ENCODE measurements around the gene GABARAPL1.

The GABARAPL1 gene

DNA sequence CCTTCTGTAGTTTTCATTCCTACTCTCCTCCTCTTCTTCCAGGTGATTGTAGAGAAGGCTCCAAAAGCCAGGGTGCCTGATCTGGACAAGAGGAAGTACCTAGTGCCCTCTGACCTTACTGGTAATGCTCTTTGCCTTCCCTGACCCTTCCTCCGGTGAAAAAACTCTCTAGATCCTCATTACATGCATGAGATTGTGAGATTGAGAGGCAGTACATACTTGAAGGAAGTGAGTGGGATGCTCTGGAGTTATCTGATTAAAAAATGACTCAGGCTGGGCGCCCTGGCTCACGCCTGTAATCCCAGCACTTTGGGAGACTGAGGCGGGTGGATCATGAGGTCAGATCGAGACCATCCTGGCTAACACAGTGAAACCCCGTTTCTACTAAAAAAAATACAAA lies 5.3 kb downstream of the GABARAPL1 start:
- no peak overlapping the region for H3K9ac ChIP-seq (ENCODE audit: low read length)
- peaks cover 67% of the 10 kb centered on the region for H3K36me3 ChIP-seq (ENCODE audit: insufficient read depth, low read length)
- no peaks in the 10 kb centered on the region for H4K20me1 ChIP-seq (ENCODE audit: insufficient read depth, low read length)
- no peaks in the 10 kb centered on the region for H3K9me2 ChIP-seq (ENCODE audit: low read depth, low read length)
- TF ChIP-seq EZH2 (IDR thresholded peaks at IDR 0.05; ENCODE audit: borderline replicate concordance, low read length), result no peak
- TF ChIP-seq, protein P1, sequence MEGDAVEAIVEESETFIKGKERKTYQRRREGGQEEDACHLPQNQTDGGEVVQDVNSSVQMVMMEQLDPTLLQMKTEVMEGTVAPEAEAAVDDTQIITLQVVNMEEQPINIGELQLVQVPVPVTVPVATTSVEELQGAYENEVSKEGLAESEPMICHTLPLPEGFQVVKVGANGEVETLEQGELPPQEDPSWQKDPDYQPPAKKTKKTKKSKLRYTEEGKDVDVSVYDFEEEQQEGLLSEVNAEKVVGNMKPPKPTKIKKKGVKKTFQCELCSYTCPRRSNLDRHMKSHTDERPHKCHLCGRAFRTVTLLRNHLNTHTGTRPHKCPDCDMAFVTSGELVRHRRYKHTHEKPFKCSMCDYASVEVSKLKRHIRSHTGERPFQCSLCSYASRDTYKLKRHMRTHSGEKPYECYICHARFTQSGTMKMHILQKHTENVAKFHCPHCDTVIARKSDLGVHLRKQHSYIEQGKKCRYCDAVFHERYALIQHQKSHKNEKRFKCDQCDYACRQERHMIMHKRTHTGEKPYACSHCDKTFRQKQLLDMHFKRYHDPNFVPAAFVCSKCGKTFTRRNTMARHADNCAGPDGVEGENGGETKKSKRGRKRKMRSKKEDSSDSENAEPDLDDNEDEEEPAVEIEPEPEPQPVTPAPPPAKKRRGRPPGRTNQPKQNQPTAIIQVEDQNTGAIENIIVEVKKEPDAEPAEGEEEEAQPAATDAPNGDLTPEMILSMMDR (IDR thresholded peaks at IDR 0.05; ENCODE audit: low read length), result no peak
- H3K9me3 ChIP-seq (ENCODE audit: low read length), result no peaks in the 10 kb centered on the region
- no peaks in the 10 kb centered on the region for H3K27me3 ChIP-seq (ENCODE audit: insufficient read depth, low read length)
- no peak overlapping the region for H3K27ac ChIP-seq (ENCODE audit: low read depth, low read length, poor library complexity, severe bottlenecking)
- peaks cover 28% of the 10 kb centered on the region for H3K79me2 ChIP-seq (ENCODE audit: insufficient read depth, low read length)
- no peaks in the 10 kb centered on the region for H3F3A ChIP-seq (ENCODE audit: insufficient read depth, low read length)
- H3K4me1 ChIP-seq (ENCODE audit: insufficient read depth, low read length, severe bottlenecking), result peaks cover 31% of the 10 kb centered on the region
- no peak overlapping the region for H3K4me2 ChIP-seq (ENCODE audit: low read length)
- no peak overlapping the region for H3K4me3 ChIP-seq (ENCODE audit: low read depth, low read length, poor library complexity, severe bottlenecking)
- no peak overlapping the region for H2AFZ ChIP-seq (ENCODE audit: low read length)

DNA sequence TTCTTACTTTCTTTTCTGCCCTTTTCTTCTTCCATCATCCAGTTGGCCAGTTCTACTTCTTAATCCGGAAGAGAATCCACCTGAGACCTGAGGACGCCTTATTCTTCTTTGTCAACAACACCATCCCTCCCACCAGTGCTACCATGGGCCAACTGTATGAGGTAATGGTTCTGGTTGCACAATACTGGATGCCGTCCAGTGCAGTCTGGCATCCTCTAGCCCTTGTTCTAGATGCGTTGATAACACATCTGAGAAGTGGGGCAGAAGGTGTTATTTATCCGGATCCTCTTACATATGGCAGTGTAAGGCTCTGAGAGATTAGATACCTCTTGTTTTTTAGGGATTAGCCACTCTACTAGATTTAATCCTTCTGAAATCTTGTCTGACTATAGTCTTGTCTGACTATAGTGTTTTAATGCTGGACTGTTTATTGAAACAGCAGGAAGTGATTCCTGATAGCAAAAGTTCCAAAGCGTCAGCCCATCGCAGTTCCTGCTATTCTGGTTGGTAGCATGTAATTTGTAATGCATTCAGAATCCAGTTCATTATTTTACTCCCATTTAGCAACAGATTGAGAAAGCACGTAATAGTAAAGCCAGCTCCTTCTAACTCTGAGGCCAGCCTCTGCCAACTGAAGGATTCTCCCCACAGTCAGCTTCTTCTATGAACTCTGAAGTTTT lies 7.9 kb downstream of the GABARAPL1 start:
- peaks cover 26% of the 10 kb centered on the region for H3K4me1 ChIP-seq (ENCODE audit: insufficient read depth, low read length, severe bottlenecking)
- H3K27ac ChIP-seq (ENCODE audit: low read depth, low read length, poor library complexity, severe bottlenecking), result no peak overlapping the region
- H3K4me2 ChIP-seq (ENCODE audit: low read length), result no peak overlapping the region
- peaks cover 81% of the 10 kb centered on the region for H3K36me3 ChIP-seq (ENCODE audit: insufficient read depth, low read length)
- no peaks in the 10 kb centered on the region for H3F3A ChIP-seq (ENCODE audit: insufficient read depth, low read length)
- H3K9ac ChIP-seq (ENCODE audit: low read length), result no peak overlapping the region
- H3K9me3 ChIP-seq (ENCODE audit: low read length), result no peaks in the 10 kb centered on the region
- H3K79me2 ChIP-seq (ENCODE audit: insufficient read depth, low read length), result peaks cover 9% of the 10 kb centered on the region
- no peaks in the 10 kb centered on the region for H4K20me1 ChIP-seq (ENCODE audit: insufficient read depth, low read length)
- no peak overlapping the region for H2AFZ ChIP-seq (ENCODE audit: low read length)
- no peaks in the 10 kb centered on the region for H3K9me2 ChIP-seq (ENCODE audit: low read depth, low read length)
- no peaks in the 10 kb centered on the region for H3K27me3 ChIP-seq (ENCODE audit: insufficient read depth, low read length)
- H3K4me3 ChIP-seq (ENCODE audit: low read depth, low read length, poor library complexity, severe bottlenecking), result no peak overlapping the region
- TF ChIP-seq, protein P1 (IDR thresholded peaks at IDR 0.05; ENCODE audit: low read length), result no peak
- no peak for TF ChIP-seq EZH2 (IDR thresholded peaks at IDR 0.05; ENCODE audit: borderline replicate concordance, low read length)

DNA sequence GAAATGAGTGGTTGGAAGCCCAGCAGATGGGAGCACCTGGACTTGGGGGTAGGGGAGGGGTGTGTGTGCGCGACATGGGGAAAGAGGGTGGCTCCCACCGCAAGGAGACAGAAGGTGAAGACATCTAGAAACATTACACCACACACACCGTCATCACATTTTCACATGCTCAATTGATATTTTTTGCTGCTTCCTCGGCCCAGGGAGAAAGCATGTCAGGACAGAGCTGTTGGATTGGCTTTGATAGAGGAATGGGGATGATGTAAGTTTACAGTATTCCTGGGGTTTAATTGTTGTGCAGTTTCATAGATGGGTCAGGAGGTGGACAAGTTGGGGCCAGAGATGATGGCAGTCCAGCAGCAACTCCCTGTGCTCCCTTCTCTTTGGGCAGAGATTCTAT lies 9.2 kb downstream of the GABARAPL1 start:
- Histone ChIP-seq H3K36me3 (ENCODE audit: insufficient read depth, low read length) (peaks cover 77% of the 10 kb centered on the region), H3K4me1 (ENCODE audit: insufficient read depth, low read length, severe bottlenecking) (peaks cover 27% of the 10 kb centered on the region), H3K27ac (ENCODE audit: low read depth, low read length, poor library complexity, severe bottlenecking) (no peak overlapping the region), H3K9ac (ENCODE audit: low read length) (no peak overlapping the region), H3K9me2 (ENCODE audit: low read depth, low read length) (no peaks in the 10 kb centered on the region), H3F3A (ENCODE audit: insufficient read depth, low read length) (no peaks in the 10 kb centered on the region), H3K9me3 (ENCODE audit: low read length) (no peaks in the 10 kb centered on the region), H3K4me2 (ENCODE audit: low read length) (no peak overlapping the region), H3K79me2 (ENCODE audit: insufficient read depth, low read length) (no peaks in the 10 kb centered on the region), H3K27me3 (ENCODE audit: insufficient read depth, low read length) (no peaks in the 10 kb centered on the region), H3K4me3 (ENCODE audit: low read depth, low read length, poor library complexity, severe bottlenecking) (no peak overlapping the region), H2AFZ (ENCODE audit: low read length) (no peak overlapping the region), H4K20me1 (ENCODE audit: insufficient read depth, low read length) (no peaks in the 10 kb centered on the region)
- no peak for TF ChIP-seq EZH2 (IDR thresholded peaks at IDR 0.05; ENCODE audit: borderline replicate concordance, low read length)
- TF ChIP-seq, protein P1 (IDR thresholded peaks at IDR 0.05; ENCODE audit: low read length), result no peak

Measured in OCI-LY1 (cell line).